ELF-1 (cell line): Measurements from ENCODE around the gene ZBTB17.
A peak's percentile ranks its signal among the peaks of the same experiment; 100 is the strongest.
"Not testable (repeated sequence)": the region's sequence is repeated elsewhere in the genome, so short reads cannot be mapped to it uniquely, and the experiment has no call there.

Experiments used
- DNase-seq: peaks from one replicate; pipeline ENCODE4 v3.0.0-alpha.2; 2016; ENCODE audit warnings: low read depth, low spot score

Gene ZBTB17

GRCh38 chr1:15975805-15976680 lies at the start of gene ZBTB17:
Gene ZBTB17, minus strand, starts transcription at chr1:15976101. Its CDS starts 27,606 bp downstream, at chr1:15948495.
- DNase-seq, result peak; percentile 96

GRCh38 chr1:16023050-16023653 lies 47.3 kb upstream of the ZBTB17 start:
- DNase-seq, result no peak

GRCh38 chr1:16022393-16022792 lies 46.5 kb upstream of the ZBTB17 start:
- DNase-seq, result no peak

- DNase-seq, result no peak
Observed at GRCh38 chr1:16021681-16022080, 45.8 kb upstream of the ZBTB17 start, which contains the start of gene CLCNKA. Gene CLCNKA, plus strand, starts transcription at chr1:16022036. Its CDS starts 584 bp downstream, at chr1:16022620.

GRCh38 chr1:16020878-16021277 lies 45.0 kb upstream of the ZBTB17 start:
- DNase-seq, result not testable (repeated sequence)

- DNase-seq, result no peak
Observed at GRCh38 chr1:16020325-16020724, 44.4 kb upstream of the ZBTB17 start.

- no peak for DNase-seq
Observed at GRCh38 chr1:16019644-16020277, 43.9 kb upstream of the ZBTB17 start.

- peak; percentile 75 for DNase-seq
Observed at GRCh38 chr1:16018749-16019643, 43.1 kb upstream of the ZBTB17 start.

- no peak for DNase-seq
Observed at GRCh38 chr1:16018308-16018707, 42.4 kb upstream of the ZBTB17 start.

- DNase-seq, result peak; percentile 86
Observed at GRCh38 chr1:16017461-16018303, 41.8 kb upstream of the ZBTB17 start, which contains the start of gene HSPB7. Gene HSPB7, minus strand, starts transcription at chr1:16018043. Its CDS starts 80 bp downstream, at chr1:16017963.

- DNase-seq, result no peak
Observed at GRCh38 chr1:16017076-16017460, 41.2 kb upstream of the ZBTB17 start.

GRCh38 chr1:16015960-16016901 lies 40.3 kb upstream of the ZBTB17 start:
- no peak for DNase-seq

- DNase-seq, result no peak
Observed at GRCh38 chr1:16015491-16015890, 39.6 kb upstream of the ZBTB17 start.

- DNase-seq, result no peak
Observed at GRCh38 chr1:16014509-16015482, 38.9 kb upstream of the ZBTB17 start.

- DNase-seq, result no peak
Observed at GRCh38 chr1:16013908-16014258, 38.0 kb upstream of the ZBTB17 start.

- peak; percentile 79 for DNase-seq
Observed at GRCh38 chr1:16013220-16013907, 37.5 kb upstream of the ZBTB17 start.

- peak; percentile 85 for DNase-seq
Observed at GRCh38 chr1:16012590-16013219, 36.8 kb upstream of the ZBTB17 start.
